GM20000 (cell line): ENCODE data around the gene SNRPE.
A peak's percentile ranks its signal among the peaks of the same experiment; 100 is the strongest.
"Not testable (repeated sequence)": the region's sequence is repeated elsewhere in the genome, so short reads cannot be mapped to it uniquely, and the experiment has no call there.

ENCODE experiments used
- DNase-seq: peaks from one replicate; pipeline ENCODE4 v3.0.0; 2012; ENCODE audit warnings: low spot score
- TF ChIP-seq, protein P1 (sequence below): IDR thresholded peaks from 2 replicates; pipeline ENCODE4 v1.5.1; 2012; ENCODE audit warnings: mild to moderate bottlenecking, control low read depth; ENCODE audit errors: extremely low read depth, missing control alignments

The SNRPE gene

GRCh38 chr1:203861379-203862184, at the start of gene SNRPE:
Gene SNRPE, plus strand, starts transcription at chr1:203861599. Its CDS starts 61 bp downstream, at chr1:203861660.
- peak; percentile 91 for DNase-seq
- TF ChIP-seq, protein P1, sequence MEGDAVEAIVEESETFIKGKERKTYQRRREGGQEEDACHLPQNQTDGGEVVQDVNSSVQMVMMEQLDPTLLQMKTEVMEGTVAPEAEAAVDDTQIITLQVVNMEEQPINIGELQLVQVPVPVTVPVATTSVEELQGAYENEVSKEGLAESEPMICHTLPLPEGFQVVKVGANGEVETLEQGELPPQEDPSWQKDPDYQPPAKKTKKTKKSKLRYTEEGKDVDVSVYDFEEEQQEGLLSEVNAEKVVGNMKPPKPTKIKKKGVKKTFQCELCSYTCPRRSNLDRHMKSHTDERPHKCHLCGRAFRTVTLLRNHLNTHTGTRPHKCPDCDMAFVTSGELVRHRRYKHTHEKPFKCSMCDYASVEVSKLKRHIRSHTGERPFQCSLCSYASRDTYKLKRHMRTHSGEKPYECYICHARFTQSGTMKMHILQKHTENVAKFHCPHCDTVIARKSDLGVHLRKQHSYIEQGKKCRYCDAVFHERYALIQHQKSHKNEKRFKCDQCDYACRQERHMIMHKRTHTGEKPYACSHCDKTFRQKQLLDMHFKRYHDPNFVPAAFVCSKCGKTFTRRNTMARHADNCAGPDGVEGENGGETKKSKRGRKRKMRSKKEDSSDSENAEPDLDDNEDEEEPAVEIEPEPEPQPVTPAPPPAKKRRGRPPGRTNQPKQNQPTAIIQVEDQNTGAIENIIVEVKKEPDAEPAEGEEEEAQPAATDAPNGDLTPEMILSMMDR = peak; percentile 92

GRCh38 chr1:203813581-203814341, 47.6 kb upstream of the SNRPE start:
- DNase-seq = no peak
- TF ChIP-seq, protein P1 = no peak

DNA sequence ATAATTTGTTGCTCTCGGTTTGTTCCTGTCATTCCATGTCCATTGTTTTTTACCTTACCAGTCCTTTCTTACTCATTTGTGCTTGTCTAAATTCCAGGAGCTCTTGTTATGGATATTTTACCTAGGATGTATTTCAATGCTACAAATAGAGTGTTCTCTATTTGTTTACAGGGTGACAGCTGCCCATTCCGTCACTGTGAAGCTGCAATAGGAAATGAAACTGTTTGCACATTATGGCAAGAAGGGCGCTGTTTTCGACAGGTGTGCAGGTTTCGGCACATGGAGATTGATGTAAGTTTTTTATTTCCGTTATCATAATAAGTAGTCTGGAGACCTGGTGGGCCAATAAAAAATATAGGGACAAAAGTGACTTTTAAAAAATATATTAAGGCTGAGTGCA, 43.0 kb upstream of the SNRPE start:
- TF ChIP-seq, protein P1 = no peak
- no peak for DNase-seq

DNA sequence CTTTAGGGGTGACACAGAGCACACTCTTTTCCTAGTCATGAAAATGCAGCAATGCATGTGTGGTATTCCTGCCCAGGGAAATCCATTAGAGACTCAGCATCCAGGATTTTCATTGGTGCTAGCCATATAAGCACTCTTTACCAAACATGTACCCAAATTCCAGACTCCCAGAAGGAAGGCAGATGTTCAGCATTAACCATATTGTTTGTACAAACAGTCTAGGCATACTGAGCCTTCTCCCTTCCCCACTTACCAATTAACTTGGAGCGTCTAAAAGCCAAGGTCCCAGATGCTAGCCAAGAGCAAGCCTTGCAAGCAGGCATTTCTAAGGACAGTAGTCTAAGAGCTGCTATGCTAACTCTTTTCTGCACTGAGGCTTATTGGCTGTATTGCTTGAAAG, 38.1 kb upstream of the SNRPE start:
- DNase-seq = no peak
- TF ChIP-seq, protein P1 = no peak

DNA sequence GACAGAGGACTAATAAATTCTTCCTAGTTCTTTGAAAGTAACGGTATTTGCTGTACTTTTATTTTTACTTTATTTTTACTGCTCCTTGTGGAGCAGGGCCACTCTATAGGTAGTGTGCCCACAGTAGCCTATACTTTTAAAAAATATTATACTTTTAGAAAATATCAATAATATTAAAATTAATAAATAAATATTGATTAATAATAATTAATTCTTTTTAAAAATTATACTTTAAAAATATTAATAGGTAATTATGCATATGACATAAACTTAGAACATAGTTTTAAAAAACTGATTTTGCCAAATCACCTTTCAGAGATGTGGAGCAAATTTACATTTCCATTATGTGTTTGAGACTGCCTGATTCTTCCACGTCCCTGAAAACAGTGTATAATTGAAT, 35.2 kb upstream of the SNRPE start:
- TF ChIP-seq, protein P1 = no peak
- DNase-seq = no peak

- TF ChIP-seq, protein P1 = no peak
- no peak for DNase-seq
Observed at GRCh38 chr1:203828002-203828401, 33.4 kb upstream of the SNRPE start.

GRCh38 chr1:203828503-203828902, 32.9 kb upstream of the SNRPE start:
- DNase-seq = no peak
- TF ChIP-seq, protein P1 = no peak

DNA sequence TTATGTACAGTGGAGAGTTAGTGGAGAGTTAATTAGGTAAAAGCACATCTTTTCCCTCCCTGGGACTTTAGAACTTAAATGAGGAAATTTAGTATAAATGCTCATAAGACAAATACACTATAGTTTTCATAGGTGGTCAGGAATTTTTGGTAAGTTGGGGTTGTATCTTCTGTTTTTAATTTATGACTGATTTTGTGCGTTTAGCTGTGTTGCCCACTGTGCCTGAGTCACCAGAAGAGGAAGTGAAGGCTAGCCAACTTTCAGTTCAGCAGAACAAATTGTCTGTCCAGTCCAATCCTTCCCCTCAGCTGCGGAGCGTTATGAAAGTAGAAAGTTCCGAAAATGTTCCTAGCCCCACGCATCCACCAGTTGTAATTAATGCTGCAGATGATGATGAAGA, 32.2 kb upstream of the SNRPE start:
- not testable (repeated sequence) for DNase-seq
